ENCODE measurements around the gene HNRNPA0.
A peak's percentile ranks its signal among the peaks of the same experiment; 100 is the strongest.
"Not testable (repeated sequence)": the region's sequence is repeated elsewhere in the genome, so short reads cannot be mapped to it uniquely, and the experiment has no call there.

Gene HNRNPA0

DNA sequence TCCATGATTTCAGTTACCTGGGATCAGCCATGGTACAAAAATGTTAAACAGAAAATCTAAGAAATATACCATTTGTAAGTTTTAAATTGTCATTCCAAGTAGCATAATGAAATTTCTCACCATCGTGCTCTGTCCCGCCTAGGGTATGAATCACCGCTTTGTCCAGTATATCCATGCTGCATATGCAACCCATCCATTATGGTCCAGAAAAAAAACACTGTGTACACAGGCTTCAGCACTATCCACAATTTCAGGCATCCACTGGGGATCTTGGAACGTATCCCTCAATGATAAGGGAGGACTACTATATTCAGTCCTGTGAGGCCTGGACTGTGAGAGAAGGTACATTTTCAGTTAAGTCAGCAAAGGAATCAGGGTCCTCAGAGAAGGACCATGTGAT, 37.6 kb upstream of the HNRNPA0 start:
- Histone ChIP-seq H3K9me3 (ENCODE audit: control extremely low read depth in 1 of 5, control insufficient read depth in 4 of 5, insufficient read depth in 2 of 5, low read depth in 1 of 5, low read length in 4 of 5) (no peaks in the 10 kb centered on the region), H3K27ac (ENCODE audit: insufficient read depth in 1 of 2, low read depth in 1 of 2, low read length in 2 of 2, poor library complexity in 1 of 2, severe bottlenecking in 2 of 2) (no peak overlapping the region), H3K36me3 (ENCODE audit: control insufficient read depth in 4 of 4, insufficient read depth in 4 of 4, low read length in 3 of 4) (no peaks in the 10 kb centered on the region), H3K4me1 (ENCODE audit: control extremely low read depth in 1 of 4, control insufficient read depth in 4 of 4, insufficient read depth in 4 of 4, low read length in 3 of 4) (no peaks in the 10 kb centered on the region), H3K27me3 (replicated peaks in 2 of 5; ENCODE audit: control insufficient read depth in 4 of 5, insufficient read depth in 5 of 5, low read length in 4 of 5) (no peaks in the 10 kb centered on the region), H3K4me3 (ENCODE audit: control insufficient read depth in 1 of 7, extremely low read depth in 1 of 7, insufficient read depth in 4 of 7, low read depth in 2 of 7, low read length in 6 of 7) (no peak overlapping the region)
- ChIA-PET POLR2A (no interaction called here), CTCF (no interaction called here)
- no peak for DNase-seq
- WGBS (ENCODE audit: insufficient coverage), result 96% methylated on average over 4 of the region's 4 CpGs

DNA sequence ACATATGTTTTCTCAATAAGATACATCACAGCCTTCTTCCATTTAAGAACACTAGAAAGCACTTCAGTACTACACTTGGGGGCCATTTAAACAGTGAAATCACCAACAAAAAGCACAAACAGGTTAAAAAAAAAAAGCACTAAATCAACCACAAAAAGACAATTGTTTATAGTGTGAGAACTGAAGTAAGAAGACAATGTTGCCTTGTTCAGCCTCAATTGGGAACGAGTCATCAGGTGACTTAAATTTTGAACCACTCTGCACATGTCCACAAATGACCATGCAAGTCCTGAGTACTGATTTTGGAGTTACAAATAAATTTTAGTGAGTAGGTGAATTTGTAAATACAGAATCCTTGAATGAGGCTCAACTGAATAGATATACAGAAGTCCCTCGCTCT, 37.2 kb upstream of the HNRNPA0 start:
- POLR2A ChIA-PET, result no interaction called here
- 100% methylated on average over 1 of the region's 2 CpGs for WGBS (ENCODE audit: insufficient coverage)
- CTCF ChIA-PET, result no interaction called here

DNA sequence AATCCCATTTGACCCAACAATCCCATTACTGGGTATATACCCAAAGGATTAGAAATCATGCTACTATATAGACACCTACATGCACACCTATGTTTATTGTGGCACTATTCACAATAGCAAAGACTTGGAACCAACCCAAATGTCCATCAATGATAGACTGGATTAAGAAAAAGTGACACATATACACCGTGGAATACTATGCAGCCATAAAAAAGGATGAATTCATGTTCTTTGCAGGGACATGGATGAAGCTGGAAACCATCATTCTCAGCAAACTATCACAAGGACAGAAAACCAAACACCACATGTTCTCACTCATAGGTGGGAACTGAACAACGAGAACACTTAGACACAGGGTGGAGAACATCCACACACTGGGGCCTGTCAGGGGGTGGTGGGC, 34.4 kb upstream of the HNRNPA0 start:
- H3K36me3 ChIP-seq (ENCODE audit: control insufficient read depth in 4 of 4, insufficient read depth in 4 of 4, low read length in 3 of 4); POLR2A ChIA-PET; H3K9me3 ChIP-seq (ENCODE audit: control extremely low read depth in 1 of 5, control insufficient read depth in 4 of 5, insufficient read depth in 2 of 5, low read depth in 1 of 5, low read length in 4 of 5); H3K27ac ChIP-seq (ENCODE audit: insufficient read depth in 1 of 2, low read depth in 1 of 2, low read length in 2 of 2, poor library complexity in 1 of 2, severe bottlenecking in 2 of 2); CTCF ChIA-PET; DNase-seq; H3K4me3 ChIP-seq (ENCODE audit: control insufficient read depth in 1 of 7, extremely low read depth in 1 of 7, insufficient read depth in 4 of 7, low read depth in 2 of 7, low read length in 6 of 7); H3K27me3 ChIP-seq (replicated peaks in 2 of 5; ENCODE audit: control insufficient read depth in 4 of 5, insufficient read depth in 5 of 5, low read length in 4 of 5); H3K4me1 ChIP-seq (ENCODE audit: control extremely low read depth in 1 of 4, control insufficient read depth in 4 of 4, insufficient read depth in 4 of 4, low read length in 3 of 4): not testable (repeated sequence)
- WGBS (ENCODE audit: insufficient coverage), result no CpG with 5 or more reads among the region's 2 CpGs

More for the DNA sequence above, 37.2 kb upstream of the HNRNPA0 start:
- no peaks in the 10 kb centered on the region for H3K9me3 ChIP-seq (ENCODE audit: control extremely low read depth in 1 of 5, control insufficient read depth in 4 of 5, insufficient read depth in 2 of 5, low read depth in 1 of 5, low read length in 4 of 5)
- H3K4me3 ChIP-seq (ENCODE audit: control insufficient read depth in 1 of 7, extremely low read depth in 1 of 7, insufficient read depth in 4 of 7, low read depth in 2 of 7, low read length in 6 of 7), result no peak overlapping the region
- H3K4me1 ChIP-seq (ENCODE audit: control extremely low read depth in 1 of 4, control insufficient read depth in 4 of 4, insufficient read depth in 4 of 4, low read length in 3 of 4), result no peaks in the 10 kb centered on the region
- no peak for DNase-seq
- no peaks in the 10 kb centered on the region for H3K27me3 ChIP-seq (replicated peaks in 2 of 5; ENCODE audit: control insufficient read depth in 4 of 5, insufficient read depth in 5 of 5, low read length in 4 of 5)
- no peak overlapping the region for H3K27ac ChIP-seq (ENCODE audit: insufficient read depth in 1 of 2, low read depth in 1 of 2, low read length in 2 of 2, poor library complexity in 1 of 2, severe bottlenecking in 2 of 2)
- H3K36me3 ChIP-seq (ENCODE audit: control insufficient read depth in 4 of 4, insufficient read depth in 4 of 4, low read length in 3 of 4), result no peaks in the 10 kb centered on the region

DNA sequence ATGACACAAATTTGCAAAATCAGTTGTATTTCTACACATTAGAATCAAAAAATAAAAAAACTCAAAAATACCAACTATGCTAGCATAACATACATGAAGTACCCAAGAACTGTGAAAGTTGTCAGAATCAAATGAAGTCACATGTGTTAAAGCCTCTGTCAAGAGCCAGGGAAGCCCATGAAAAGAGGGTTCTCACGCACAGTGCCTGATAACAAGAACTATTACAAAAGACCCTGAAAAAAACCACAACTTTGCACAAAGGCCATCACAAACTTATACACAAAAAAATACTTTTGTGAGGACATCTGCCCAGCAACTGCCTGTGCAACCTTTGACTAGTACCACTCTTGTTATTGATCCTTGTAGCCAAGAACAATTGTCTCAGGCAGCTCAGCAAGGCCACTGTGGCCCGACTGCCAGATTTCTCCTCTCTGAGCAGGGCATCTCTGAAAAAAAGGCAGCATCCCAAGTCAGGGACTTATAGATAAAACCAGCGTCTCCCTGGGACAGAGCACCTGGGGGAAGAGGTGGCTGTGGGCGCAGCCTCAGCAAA, 28.9 kb upstream of the HNRNPA0 start:
- DNase-seq, result no peak
- Histone ChIP-seq H3K4me3 (ENCODE audit: control insufficient read depth in 1 of 7, extremely low read depth in 1 of 7, insufficient read depth in 4 of 7, low read depth in 2 of 7, low read length in 6 of 7) (no peak overlapping the region), H3K27me3 (replicated peaks in 2 of 5; ENCODE audit: control insufficient read depth in 4 of 5, insufficient read depth in 5 of 5, low read length in 4 of 5) (no peaks in the 10 kb centered on the region), H3K27ac (ENCODE audit: insufficient read depth in 1 of 2, low read depth in 1 of 2, low read length in 2 of 2, poor library complexity in 1 of 2, severe bottlenecking in 2 of 2) (no peak overlapping the region), H3K9me3 (ENCODE audit: control extremely low read depth in 1 of 5, control insufficient read depth in 4 of 5, insufficient read depth in 2 of 5, low read depth in 1 of 5, low read length in 4 of 5) (peaks cover 0 to 2% (median 0%) of the 10 kb centered on the region in 5 experiments), H3K36me3 (ENCODE audit: control insufficient read depth in 4 of 4, insufficient read depth in 4 of 4, low read length in 3 of 4) (no peaks in the 10 kb centered on the region), H3K4me1 (ENCODE audit: control extremely low read depth in 1 of 4, control insufficient read depth in 4 of 4, insufficient read depth in 4 of 4, low read length in 3 of 4) (peaks cover 0 to 4% (median 0%) of the 10 kb centered on the region in 4 experiments)
- ChIA-PET POLR2A (no interaction called here), CTCF (no interaction called here)
- 100% methylated on average over 3 of the region's 4 CpGs for WGBS (ENCODE audit: insufficient coverage)

DNA sequence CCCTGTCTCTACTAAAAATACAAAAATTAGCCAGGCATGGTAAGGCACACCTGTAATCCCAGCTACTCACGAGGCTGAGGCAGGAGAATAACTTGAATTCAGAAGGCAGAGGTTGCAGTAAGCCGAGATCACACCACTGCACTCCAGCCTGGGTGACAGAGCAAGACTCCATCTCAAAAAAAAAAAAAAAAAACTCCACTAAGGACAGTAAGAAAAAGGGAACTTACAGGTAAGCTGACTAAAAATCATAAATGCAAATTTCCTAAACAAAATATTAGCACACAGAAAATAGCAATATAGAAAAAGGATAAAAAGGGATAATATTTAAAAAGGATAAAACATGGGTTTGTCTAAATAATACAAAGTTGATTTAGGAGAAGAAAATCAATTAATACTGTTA, 27.9 kb upstream of the HNRNPA0 start:
- ChIA-PET CTCF (no interaction called here), POLR2A (interaction anchor here (0.6 kb wide), 1 partner anchor 532 kb away, joined by 3 read pairs; no protein-coding TSS in a partner anchor)
- no peak for DNase-seq
- WGBS (ENCODE audit: insufficient coverage), result 95% methylated on average over 2 of the region's 2 CpGs
- peaks cover 0 to 2% (median 0%) of the 10 kb centered on the region in 5 experiments for H3K9me3 ChIP-seq (ENCODE audit: control extremely low read depth in 1 of 5, control insufficient read depth in 4 of 5, insufficient read depth in 2 of 5, low read depth in 1 of 5, low read length in 4 of 5)
- H3K4me1 ChIP-seq (ENCODE audit: control extremely low read depth in 1 of 4, control insufficient read depth in 4 of 4, insufficient read depth in 4 of 4, low read length in 3 of 4), result peaks cover 0 to 4% (median 0%) of the 10 kb centered on the region in 4 experiments
- H3K36me3 ChIP-seq (ENCODE audit: control insufficient read depth in 4 of 4, insufficient read depth in 4 of 4, low read length in 3 of 4), result no peaks in the 10 kb centered on the region
- H3K27me3 ChIP-seq (replicated peaks in 2 of 5; ENCODE audit: control insufficient read depth in 4 of 5, insufficient read depth in 5 of 5, low read length in 4 of 5), result no peaks in the 10 kb centered on the region
- H3K27ac ChIP-seq (ENCODE audit: insufficient read depth in 1 of 2, low read depth in 1 of 2, low read length in 2 of 2, poor library complexity in 1 of 2, severe bottlenecking in 2 of 2), result no peak overlapping the region
- no peak overlapping the region for H3K4me3 ChIP-seq (ENCODE audit: control insufficient read depth in 1 of 7, extremely low read depth in 1 of 7, insufficient read depth in 4 of 7, low read depth in 2 of 7, low read length in 6 of 7)

DNA sequence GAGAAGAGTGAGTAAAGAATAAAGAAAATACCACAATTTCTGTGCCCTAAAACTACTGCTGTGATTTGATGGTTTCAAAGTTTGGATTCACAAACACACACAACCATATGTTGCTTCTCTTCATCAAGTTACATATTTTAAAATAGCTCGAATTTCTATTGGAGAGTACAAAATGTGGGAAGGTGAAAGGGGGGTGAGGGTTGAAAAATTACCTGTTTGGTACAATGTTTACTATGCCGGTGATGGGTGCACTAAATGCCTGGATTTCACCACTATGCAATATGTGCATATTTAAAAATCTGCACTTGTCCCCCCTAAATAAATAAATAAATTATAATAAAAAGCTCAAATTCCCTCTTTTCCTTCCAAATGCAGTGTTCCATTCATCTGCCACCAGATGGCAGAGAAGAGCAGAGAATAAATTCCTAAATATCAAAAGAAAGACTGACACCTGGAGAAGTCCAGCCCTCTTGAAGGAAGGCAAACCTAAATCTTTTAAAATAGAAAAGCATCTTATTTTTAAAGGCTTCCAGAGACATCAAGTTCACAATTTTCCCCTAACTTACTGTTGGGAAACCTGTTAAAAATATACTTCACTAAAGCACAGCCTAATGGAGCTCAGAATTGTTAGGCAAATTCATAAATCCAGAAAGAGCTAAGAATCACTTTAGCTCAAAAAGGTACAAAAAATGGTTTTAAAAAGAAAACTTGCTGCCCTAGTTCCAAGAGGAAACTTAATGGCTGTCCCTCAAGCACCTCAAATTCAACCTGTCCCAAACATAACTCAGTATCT, 24.8 kb upstream of the HNRNPA0 start:
- Histone ChIP-seq H3K27ac (ENCODE audit: insufficient read depth in 1 of 2, low read depth in 1 of 2, low read length in 2 of 2, poor library complexity in 1 of 2, severe bottlenecking in 2 of 2) (no peak overlapping the region), H3K4me3 (ENCODE audit: control insufficient read depth in 1 of 7, extremely low read depth in 1 of 7, insufficient read depth in 4 of 7, low read depth in 2 of 7, low read length in 6 of 7) (no peak overlapping the region), H3K9me3 (ENCODE audit: control extremely low read depth in 1 of 5, control insufficient read depth in 4 of 5, insufficient read depth in 2 of 5, low read depth in 1 of 5, low read length in 4 of 5) (no peaks in the 10 kb centered on the region), H3K4me1 (ENCODE audit: control extremely low read depth in 1 of 4, control insufficient read depth in 4 of 4, insufficient read depth in 4 of 4, low read length in 3 of 4) (peaks cover 0 to 4% (median 0%) of the 10 kb centered on the region in 4 experiments), H3K36me3 (ENCODE audit: control insufficient read depth in 4 of 4, insufficient read depth in 4 of 4, low read length in 3 of 4) (no peaks in the 10 kb centered on the region), H3K27me3 (replicated peaks in 2 of 5; ENCODE audit: control insufficient read depth in 4 of 5, insufficient read depth in 5 of 5, low read length in 4 of 5) (no peaks in the 10 kb centered on the region)
- POLR2A ChIA-PET, result no interaction called here
- peak; percentile 40 to 64 (median 52) for DNase-seq
- CTCF ChIA-PET, result interaction anchor here (0.5 to 3.3 kb wide), 32 partner anchors 8 to 355 kb away, joined by 3 to 13 read pairs (median 4); partner anchors contain the start of genes HNRNPA0 and PKD2L2
- WGBS (ENCODE audit: insufficient coverage), result no CpG with 5 or more reads among the region's 2 CpGs

DNA sequence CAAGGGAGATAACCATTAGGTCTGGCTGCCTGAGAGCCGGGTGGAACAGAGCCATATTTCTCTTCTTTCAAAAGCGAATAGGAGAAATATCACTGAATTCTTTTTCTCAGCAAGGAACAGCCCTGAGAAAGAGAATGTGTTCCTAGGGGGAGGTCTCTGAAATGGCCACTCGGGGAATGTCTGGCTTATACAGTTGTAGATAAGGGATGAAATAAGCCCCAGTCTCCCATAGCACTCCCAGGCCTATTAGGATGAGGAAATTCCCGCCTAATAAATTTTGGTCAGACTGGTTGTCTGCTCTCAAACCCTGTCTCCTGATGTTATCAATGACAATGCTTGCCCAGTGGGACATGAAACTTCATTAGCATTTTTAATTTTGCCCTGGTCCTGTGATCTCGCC, 13.8 kb upstream of the HNRNPA0 start:
- H3K4me3 ChIP-seq (ENCODE audit: control insufficient read depth in 1 of 7, extremely low read depth in 1 of 7, insufficient read depth in 4 of 7, low read depth in 2 of 7, low read length in 6 of 7); H3K4me1 ChIP-seq (ENCODE audit: control extremely low read depth in 1 of 4, control insufficient read depth in 4 of 4, insufficient read depth in 4 of 4, low read length in 3 of 4); H3K36me3 ChIP-seq (ENCODE audit: control insufficient read depth in 4 of 4, insufficient read depth in 4 of 4, low read length in 3 of 4); H3K9me3 ChIP-seq (ENCODE audit: control extremely low read depth in 1 of 5, control insufficient read depth in 4 of 5, insufficient read depth in 2 of 5, low read depth in 1 of 5, low read length in 4 of 5); POLR2A ChIA-PET; DNase-seq; H3K27ac ChIP-seq (ENCODE audit: insufficient read depth in 1 of 2, low read depth in 1 of 2, low read length in 2 of 2, poor library complexity in 1 of 2, severe bottlenecking in 2 of 2); H3K27me3 ChIP-seq (replicated peaks in 2 of 5; ENCODE audit: control insufficient read depth in 4 of 5, insufficient read depth in 5 of 5, low read length in 4 of 5): not testable (repeated sequence)
- CTCF ChIA-PET, result interaction anchor here (0.6 to 1.9 kb wide), 2 partner anchors 11 to 409 kb away, joined by 3 to 7 read pairs; no protein-coding TSS in a partner anchor
- WGBS (ENCODE audit: insufficient coverage), result 100% methylated on average over 3 of the region's 5 CpGs
